GM19043 (cell line): ENCODE data around the gene PPIP5K1.
A peak's percentile ranks its signal among the peaks of the same experiment; 100 is the strongest.

Experiments used
- ATAC-seq: cut with Tn5 transposase; IDR thresholded peaks from one replicate; pipeline ENCODE4 v1.9.1; 2021; ENCODE audit warnings: low read depth; ENCODE audit not compliant: unreplicated experiment

Gene PPIP5K1

GRCh38 chr15:43492673-43493601 is 97.1 kb downstream of the PPIP5K1 start, which contains the start of gene TP53BP1:
Gene TP53BP1, minus strand, starts transcription at chr15:43493156. Its CDS starts 113 bp downstream, at chr15:43493043.
- ATAC-seq, result peak; percentile 99

GRCh38 chr15:43492266-43492665 is 97.7 kb downstream of the PPIP5K1 start:
- no peak for ATAC-seq

GRCh38 chr15:43489191-43489590 is 100.8 kb downstream of the PPIP5K1 start:
- no peak for ATAC-seq

GRCh38 chr15:43488790-43489189 is 101.2 kb downstream of the PPIP5K1 start:
- ATAC-seq, result no peak

GRCh38 chr15:43487271-43487895 is 102.6 kb downstream of the PPIP5K1 start:
- ATAC-seq, result no peak

- ATAC-seq, result no peak
Observed at GRCh38 chr15:43484455-43484854, 105.6 kb downstream of the PPIP5K1 start.
